ENCODE results near the gene IQCF5. TPM values are rescaled to one million over a fixed set of nuclear protein-coding genes. Genes with fewer than 3 reads are reported as not detected.

Gene IQCF5
- polyA plus RNA-seq, 1 of the 3 experiments (the other 2 are of a cell fraction): not detected

DNA sequence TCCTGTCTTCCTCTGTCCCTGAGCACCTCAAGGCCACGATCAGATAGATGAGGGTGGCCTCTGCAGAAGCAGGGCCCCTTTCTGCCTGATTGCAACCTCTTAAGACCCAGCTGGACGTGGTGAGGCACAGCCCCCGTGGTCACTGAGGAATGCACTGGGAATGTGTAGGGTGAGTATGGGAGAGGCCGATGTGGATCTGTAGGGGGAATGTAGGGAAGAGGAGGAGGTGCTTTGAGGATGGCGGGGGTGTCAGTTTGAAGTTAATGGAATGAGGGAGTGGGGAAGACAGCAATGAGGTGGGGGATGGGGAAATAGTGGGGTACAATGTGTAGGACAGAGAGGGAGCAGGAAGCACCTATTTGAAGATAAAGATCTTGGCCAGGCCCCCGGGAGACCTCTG is 785 bp upstream of the IQCF5 start:
- Histone ChIP-seq H3K36me3 (replicated peaks in 1 of 2; ENCODE audit: control insufficient read depth in 1 of 2, insufficient read depth in 2 of 2, low read length in 1 of 2) (no peaks in the 10 kb centered on the region), H3F3A (replicated peaks; ENCODE audit: insufficient read depth) (no peaks in the 10 kb centered on the region), H3K4me2 (no peak overlapping the region), H3K4me1 (ENCODE audit: control insufficient read depth in 1 of 2, insufficient read depth in 2 of 2, low read depth in 1 of 2, low read length in 1 of 2) (no peaks in the 10 kb centered on the region), H3K79me2 (ENCODE audit: insufficient read depth) (no peaks in the 10 kb centered on the region), H3K27ac (ENCODE audit: low read depth in 2 of 2, low read length in 1 of 2) (no peak overlapping the region), H3K27me3 (ENCODE audit: insufficient read depth) (no peaks in the 10 kb centered on the region), H4K20me1 (ENCODE audit: insufficient read depth) (no peaks in the 10 kb centered on the region), H3K4me3 (ENCODE audit: low read depth in 2 of 2, low read length in 1 of 2) (no peak overlapping the region), H2AFZ (ENCODE audit: low read depth) (no peak overlapping the region), H3K9ac (no peak overlapping the region), H3K9me3 (no peaks in the 10 kb centered on the region), H3K9me2 (no peaks in the 10 kb centered on the region)
- ChIA-PET CTCF (interaction anchor here (1.0 to 1.5 kb wide), 2 partner anchors 29 to 207 kb away, joined by 3 read pairs; no protein-coding TSS in a partner anchor), POLR2A (no interaction called here)
- TF ChIP-seq TCF12 (IDR thresholded peaks at IDR 0.05): no peak
- no peak for TF ChIP-seq RAD21 (IDR thresholded peaks at IDR 0.05; ENCODE audit: low read length)
- TF ChIP-seq TAF1 (IDR thresholded peaks at IDR 0.05; ENCODE audit: borderline replicate concordance, low read depth, low read length): no peak
- TF ChIP-seq FOXJ3 (CRISPR knock-in tag; IDR thresholded peaks at IDR 0.05): no peak
- no peak for TF ChIP-seq CTCF (IDR thresholded peaks at IDR 0.05)
- 31% methylated on average over 6 of the region's 6 CpGs for WGBS (ENCODE audit: low lambda C conversion rate)
- DNase-seq: no peak

GRCh38 chr3:51874889-51875288 is 512 bp downstream of the IQCF5 start:
- Histone ChIP-seq H3K36me3 (replicated peaks in 1 of 2; ENCODE audit: control insufficient read depth in 1 of 2, insufficient read depth in 2 of 2, low read length in 1 of 2) (no peaks in the 10 kb centered on the region), H3K79me2 (ENCODE audit: insufficient read depth) (no peaks in the 10 kb centered on the region), H3K4me1 (ENCODE audit: control insufficient read depth in 1 of 2, insufficient read depth in 2 of 2, low read depth in 1 of 2, low read length in 1 of 2) (no peaks in the 10 kb centered on the region), H3K9me2 (no peaks in the 10 kb centered on the region), H3K27me3 (ENCODE audit: insufficient read depth) (no peaks in the 10 kb centered on the region), H4K20me1 (ENCODE audit: insufficient read depth) (no peaks in the 10 kb centered on the region), H3K4me2 (no peak overlapping the region), H3K9me3 (no peaks in the 10 kb centered on the region), H3F3A (replicated peaks; ENCODE audit: insufficient read depth) (no peaks in the 10 kb centered on the region), H2AFZ (ENCODE audit: low read depth) (no peak overlapping the region), H3K9ac (no peak overlapping the region), H3K27ac (ENCODE audit: low read depth in 2 of 2, low read length in 1 of 2) (no peak overlapping the region), H3K4me3 (ENCODE audit: low read depth in 2 of 2, low read length in 1 of 2) (no peak overlapping the region)
- DNase-seq: no peak
- ChIA-PET POLR2A (no interaction called here), CTCF (interaction anchor here (0.8 to 1.5 kb wide), 3 partner anchors 8 to 36 kb away, joined by 3 to 4 read pairs (median 3); no protein-coding TSS in a partner anchor)
- TF ChIP-seq, protein P1, sequence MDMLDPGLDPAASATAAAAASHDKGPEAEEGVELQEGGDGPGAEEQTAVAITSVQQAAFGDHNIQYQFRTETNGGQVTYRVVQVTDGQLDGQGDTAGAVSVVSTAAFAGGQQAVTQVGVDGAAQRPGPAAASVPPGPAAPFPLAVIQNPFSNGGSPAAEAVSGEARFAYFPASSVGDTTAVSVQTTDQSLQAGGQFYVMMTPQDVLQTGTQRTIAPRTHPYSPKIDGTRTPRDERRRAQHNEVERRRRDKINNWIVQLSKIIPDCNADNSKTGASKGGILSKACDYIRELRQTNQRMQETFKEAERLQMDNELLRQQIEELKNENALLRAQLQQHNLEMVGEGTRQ (IDR thresholded peaks at IDR 0.05; ENCODE audit: borderline replicate concordance, low read depth, low read length): no peak
- TF ChIP-seq RFX5 (IDR thresholded peaks at IDR 0.05; ENCODE audit: low read length): no peak
- TF ChIP-seq GATA2 (CRISPR knock-in tag; IDR thresholded peaks at IDR 0.05): no peak
- TF ChIP-seq SMC3 (IDR thresholded peaks at IDR 0.05; ENCODE audit: low read depth, low read length): no peak
- no peak for TF ChIP-seq FOSL2 (IDR thresholded peaks at IDR 0.05; ENCODE audit: borderline replicate concordance, low read depth)
- TF ChIP-seq MXI1 (IDR thresholded peaks at IDR 0.05; ENCODE audit: low read depth, low read length): no peak
- 20% methylated on average over 4 of the region's 4 CpGs for WGBS (ENCODE audit: low lambda C conversion rate)
